ENCODE data around the gene BRIX1. TPM values are rescaled to one million over a fixed set of nuclear protein-coding genes. Genes with fewer than 3 reads are reported as not detected.

Gene BRIX1
- total and polyA plus RNA-seq, 10 donors, result 17.8 to 28.3 (median 22.1) TPM

DNA sequence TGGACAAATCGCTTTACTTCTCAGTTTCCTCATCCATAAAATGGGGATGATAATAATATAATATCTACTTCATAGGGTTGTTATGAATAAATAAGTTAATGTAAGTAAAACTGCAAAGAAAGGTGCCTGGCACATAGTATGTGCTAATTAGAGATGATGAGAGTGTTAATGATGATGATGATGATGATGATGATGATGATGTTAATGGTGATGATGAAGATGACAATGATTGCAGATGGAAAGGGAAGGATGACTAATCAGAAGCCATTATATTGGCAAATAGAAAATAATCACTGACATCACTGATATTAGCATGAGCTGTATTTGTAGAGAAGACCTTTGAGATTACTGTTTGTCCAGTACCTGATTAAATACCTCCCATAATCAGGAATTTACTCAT, 20.8 kb upstream of the BRIX1 start:
- Histone ChIP-seq H3K4me3 (no peak overlapping the region), H3K4me1 (peaks cover 0 to 5% (median 0%) of the 10 kb centered on the region in 6 donors), H3K27me3 (replicated peaks in 1 of 7) (no peaks in the 10 kb centered on the region), H3K27ac (no peak overlapping the region), H3K9me3 (no peaks in the 10 kb centered on the region), H3K36me3 (no peaks in the 10 kb centered on the region)
- intact Hi-C loops (cut with DNase I; ENCODE audit: low total_unique reads), result loop anchor here (5.0 to 10.0 kb wide), 2 partner anchors 372 to 410 kb away; no protein-coding TSS in a partner anchor
- WGBS, 5 donors, result 94 to 100% (median 96%) methylated on average over 1 of the region's 1 CpG
- no peak for DNase-seq
- TF ChIP-seq POLR2A (IDR thresholded peaks at IDR 0.05) (no peak), POLR2AphosphoS5 (IDR thresholded peaks at IDR 0.05) (no peak)
- TF ChIP-seq, protein P1, sequence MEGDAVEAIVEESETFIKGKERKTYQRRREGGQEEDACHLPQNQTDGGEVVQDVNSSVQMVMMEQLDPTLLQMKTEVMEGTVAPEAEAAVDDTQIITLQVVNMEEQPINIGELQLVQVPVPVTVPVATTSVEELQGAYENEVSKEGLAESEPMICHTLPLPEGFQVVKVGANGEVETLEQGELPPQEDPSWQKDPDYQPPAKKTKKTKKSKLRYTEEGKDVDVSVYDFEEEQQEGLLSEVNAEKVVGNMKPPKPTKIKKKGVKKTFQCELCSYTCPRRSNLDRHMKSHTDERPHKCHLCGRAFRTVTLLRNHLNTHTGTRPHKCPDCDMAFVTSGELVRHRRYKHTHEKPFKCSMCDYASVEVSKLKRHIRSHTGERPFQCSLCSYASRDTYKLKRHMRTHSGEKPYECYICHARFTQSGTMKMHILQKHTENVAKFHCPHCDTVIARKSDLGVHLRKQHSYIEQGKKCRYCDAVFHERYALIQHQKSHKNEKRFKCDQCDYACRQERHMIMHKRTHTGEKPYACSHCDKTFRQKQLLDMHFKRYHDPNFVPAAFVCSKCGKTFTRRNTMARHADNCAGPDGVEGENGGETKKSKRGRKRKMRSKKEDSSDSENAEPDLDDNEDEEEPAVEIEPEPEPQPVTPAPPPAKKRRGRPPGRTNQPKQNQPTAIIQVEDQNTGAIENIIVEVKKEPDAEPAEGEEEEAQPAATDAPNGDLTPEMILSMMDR (IDR thresholded peaks at IDR 0.05 in 8 of 11, conservative IDR thresholded peaks at IDR 0.05 in 3 of 11), result no peak

DNA sequence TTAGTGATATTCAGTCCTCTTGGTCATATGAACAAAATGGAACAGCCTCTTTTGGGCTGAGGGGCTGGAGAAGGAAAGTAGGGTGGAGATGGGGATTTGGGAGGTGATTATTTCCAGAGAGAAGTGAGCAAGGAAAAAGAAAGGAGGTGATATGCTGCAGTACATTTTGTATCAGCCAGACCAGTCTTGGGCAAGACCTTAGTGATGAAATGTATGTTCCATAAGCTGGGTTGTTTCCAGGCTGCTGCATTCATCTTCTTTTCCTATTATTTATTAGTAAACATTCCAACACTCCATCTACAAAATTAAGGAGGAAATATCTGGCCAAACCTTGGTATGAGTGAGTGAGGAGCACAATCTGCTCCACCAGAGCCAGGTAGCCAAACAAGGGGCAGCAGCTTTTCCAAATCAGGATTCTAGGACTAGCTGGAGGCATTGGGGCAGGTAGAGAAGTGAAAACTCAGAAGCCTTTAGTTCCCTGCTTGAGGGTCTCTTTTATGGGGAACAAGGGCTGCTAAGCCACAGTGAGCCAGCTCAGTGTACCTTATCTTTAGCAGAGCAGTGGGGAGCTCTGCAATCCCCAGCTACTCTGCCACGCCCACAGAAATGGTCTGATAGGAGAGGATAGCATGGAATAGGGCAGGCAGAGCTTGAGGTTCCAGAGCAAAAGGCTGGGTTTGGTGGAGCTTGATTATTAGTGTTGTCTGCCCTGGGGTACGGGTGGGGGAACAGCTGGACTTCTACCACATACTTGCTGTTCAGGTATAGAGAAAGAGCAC, 19.7 kb upstream of the BRIX1 start:
- DNase-seq, result no peak
- Histone ChIP-seq H3K4me3 (no peak overlapping the region), H3K4me1 (peaks cover 0 to 5% (median 0%) of the 10 kb centered on the region in 6 donors), H3K27me3 (replicated peaks in 1 of 7) (no peaks in the 10 kb centered on the region), H3K9me3 (no peaks in the 10 kb centered on the region), H3K27ac (no peak overlapping the region), H3K36me3 (no peaks in the 10 kb centered on the region)
- TF ChIP-seq POLR2A (IDR thresholded peaks at IDR 0.05) (no peak), POLR2AphosphoS5 (IDR thresholded peaks at IDR 0.05) (no peak)
- TF ChIP-seq, protein P1 (IDR thresholded peaks at IDR 0.05 in 8 of 11, conservative IDR thresholded peaks at IDR 0.05 in 3 of 11), result no peak
- 91 to 98% (median 95%) methylated on average over 2 of the region's 2 CpGs for WGBS, 5 donors
- intact Hi-C loops (cut with DNase I; ENCODE audit: low total_unique reads), result loop anchor here (5.0 to 10.0 kb wide), 2 partner anchors 374 to 411 kb away; no protein-coding TSS in a partner anchor

DNA sequence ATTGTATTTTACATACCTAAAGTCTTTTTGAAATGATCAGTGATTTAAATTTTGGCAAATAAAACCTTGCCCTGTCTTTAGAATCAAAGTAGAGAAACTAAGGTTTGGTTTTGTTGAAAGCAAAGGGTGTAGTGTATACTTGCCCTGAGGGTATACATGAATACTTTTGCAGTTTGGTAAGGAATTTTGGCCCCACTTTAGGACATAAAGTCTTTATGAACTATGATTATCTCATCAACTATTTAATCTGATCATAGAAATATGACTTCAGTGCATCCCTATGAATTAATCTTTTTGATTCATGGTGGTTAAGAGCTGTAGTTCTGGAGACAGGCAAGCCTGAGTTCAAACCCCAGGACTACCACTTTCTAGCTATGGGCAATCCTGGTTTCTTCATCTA, 17.9 kb upstream of the BRIX1 start:
- TF ChIP-seq POLR2A (IDR thresholded peaks at IDR 0.05), result no peak
- TF ChIP-seq POLR2AphosphoS5 (IDR thresholded peaks at IDR 0.05), result no peak
- TF ChIP-seq, protein P1 (IDR thresholded peaks at IDR 0.05 in 8 of 11, conservative IDR thresholded peaks at IDR 0.05 in 3 of 11), result no peak

DNA sequence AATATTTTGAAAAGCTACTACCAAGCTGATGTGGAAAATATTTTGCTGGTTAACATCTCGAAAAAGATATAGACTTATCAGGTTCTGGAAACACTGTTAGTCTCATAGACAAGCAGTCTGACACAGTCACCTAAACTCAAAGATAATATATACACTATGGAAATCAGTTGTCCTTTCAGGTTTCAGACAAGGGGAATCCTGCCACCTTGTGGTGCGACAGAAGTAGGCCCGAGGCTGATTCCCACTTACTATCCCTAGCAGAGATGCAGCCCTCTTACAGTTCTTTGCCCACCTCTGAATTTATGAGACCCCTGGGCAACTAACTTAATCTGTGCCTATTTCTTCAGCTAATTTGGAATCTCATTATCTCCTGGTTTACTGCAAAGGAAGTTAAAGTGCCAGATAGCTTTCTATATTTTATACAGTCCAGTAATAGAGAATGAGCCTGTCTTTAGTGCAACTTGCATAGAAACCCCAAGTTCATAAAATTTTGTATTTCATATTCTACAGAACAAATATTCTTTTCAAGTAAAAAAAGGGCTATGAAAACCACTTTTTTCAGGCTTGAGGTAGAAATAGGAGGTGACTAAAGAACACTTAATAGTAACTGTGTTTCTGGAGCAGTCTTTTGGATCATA, 17.1 kb upstream of the BRIX1 start:
- intact Hi-C loops (cut with DNase I; ENCODE audit: low total_unique reads), result loop anchor here (5.0 to 10.0 kb wide), 2 partner anchors 376 to 414 kb away; no protein-coding TSS in a partner anchor
- peaks cover 0 to 5% (median 0%) of the 10 kb centered on the region in 6 donors for H3K4me1 ChIP-seq
- peaks cover 0 to 9% (median 0%) of the 10 kb centered on the region in 6 donors for H3K36me3 ChIP-seq
- H3K4me3 ChIP-seq, result no peak overlapping the region
- no peak overlapping the region for H3K27ac ChIP-seq
- 1 to 6% (median 3%) methylated on average over 3 of the region's 3 CpGs for WGBS, 5 donors
- no peaks in the 10 kb centered on the region for H3K9me3 ChIP-seq
- TF ChIP-seq, protein P1 (IDR thresholded peaks at IDR 0.05 in 8 of 11, conservative IDR thresholded peaks at IDR 0.05 in 3 of 11), result peak in 10 of 11 experiments; percentile 45 to 86 (median 80)
- TF ChIP-seq POLR2AphosphoS5 (IDR thresholded peaks at IDR 0.05), result no peak
- TF ChIP-seq POLR2A (IDR thresholded peaks at IDR 0.05), result no peak
- no peaks in the 10 kb centered on the region for H3K27me3 ChIP-seq (replicated peaks in 1 of 7)
- DNase-seq, result peak; percentile 77

More for the DNA sequence above, 17.9 kb upstream of the BRIX1 start:
- peaks cover 0 to 9% (median 0%) of the 10 kb centered on the region in 6 donors for H3K36me3 ChIP-seq
- peaks cover 0 to 5% (median 0%) of the 10 kb centered on the region in 6 donors for H3K4me1 ChIP-seq
- H3K27ac ChIP-seq, result no peak overlapping the region
- DNase-seq, result no peak
- intact Hi-C loops (cut with DNase I; ENCODE audit: low total_unique reads), result loop anchor here (5.0 to 10.0 kb wide), 2 partner anchors 375 to 413 kb away; no protein-coding TSS in a partner anchor
- H3K9me3 ChIP-seq, result no peaks in the 10 kb centered on the region
- no peaks in the 10 kb centered on the region for H3K27me3 ChIP-seq (replicated peaks in 1 of 7)
- no peak overlapping the region for H3K4me3 ChIP-seq
